Measurements from ENCODE around the gene GCSAML.

GCSAML gene

GRCh38 chr1:247562198-247562597 lies 13.3 kb downstream of the GCSAML start:
- H3K4me3 ChIP-seq (replicated peaks; ENCODE audit: insufficient read depth, low read length): no peak overlapping the region

DNA sequence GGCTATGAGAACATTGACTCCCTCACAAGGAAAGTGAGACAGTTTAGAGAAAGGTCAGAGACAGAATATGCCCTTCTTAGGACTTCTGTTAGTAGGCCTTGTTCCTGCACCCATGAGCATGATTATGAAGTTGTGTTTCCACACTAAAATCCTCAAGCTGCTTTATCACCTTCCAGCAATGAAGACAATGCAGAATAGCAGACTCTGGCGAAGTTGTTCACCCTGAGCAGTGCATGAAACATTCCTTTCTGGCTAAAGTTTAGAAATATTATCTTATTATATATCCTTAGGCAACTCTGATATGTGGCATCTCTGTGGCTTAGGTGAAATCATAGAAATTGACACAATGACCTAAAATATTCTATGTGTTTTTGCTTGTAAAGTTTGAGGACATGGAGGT lies 25.3 kb downstream of the GCSAML start:
- no peak for DNase-seq (ENCODE audit: low read depth in 1 of 2, low spot score in 1 of 2)
- H3K27me3 ChIP-seq (ENCODE audit: insufficient read depth, poor library complexity, severe bottlenecking): no peaks in the 10 kb centered on the region
- no peak overlapping the region for H3K4me3 ChIP-seq (replicated peaks; ENCODE audit: insufficient read depth, low read length)
- TF ChIP-seq, protein P1, sequence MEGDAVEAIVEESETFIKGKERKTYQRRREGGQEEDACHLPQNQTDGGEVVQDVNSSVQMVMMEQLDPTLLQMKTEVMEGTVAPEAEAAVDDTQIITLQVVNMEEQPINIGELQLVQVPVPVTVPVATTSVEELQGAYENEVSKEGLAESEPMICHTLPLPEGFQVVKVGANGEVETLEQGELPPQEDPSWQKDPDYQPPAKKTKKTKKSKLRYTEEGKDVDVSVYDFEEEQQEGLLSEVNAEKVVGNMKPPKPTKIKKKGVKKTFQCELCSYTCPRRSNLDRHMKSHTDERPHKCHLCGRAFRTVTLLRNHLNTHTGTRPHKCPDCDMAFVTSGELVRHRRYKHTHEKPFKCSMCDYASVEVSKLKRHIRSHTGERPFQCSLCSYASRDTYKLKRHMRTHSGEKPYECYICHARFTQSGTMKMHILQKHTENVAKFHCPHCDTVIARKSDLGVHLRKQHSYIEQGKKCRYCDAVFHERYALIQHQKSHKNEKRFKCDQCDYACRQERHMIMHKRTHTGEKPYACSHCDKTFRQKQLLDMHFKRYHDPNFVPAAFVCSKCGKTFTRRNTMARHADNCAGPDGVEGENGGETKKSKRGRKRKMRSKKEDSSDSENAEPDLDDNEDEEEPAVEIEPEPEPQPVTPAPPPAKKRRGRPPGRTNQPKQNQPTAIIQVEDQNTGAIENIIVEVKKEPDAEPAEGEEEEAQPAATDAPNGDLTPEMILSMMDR (IDR thresholded peaks at IDR 0.05; ENCODE audit: insufficient read depth, low read length): no peak
- TF ChIP-seq, protein P2, sequence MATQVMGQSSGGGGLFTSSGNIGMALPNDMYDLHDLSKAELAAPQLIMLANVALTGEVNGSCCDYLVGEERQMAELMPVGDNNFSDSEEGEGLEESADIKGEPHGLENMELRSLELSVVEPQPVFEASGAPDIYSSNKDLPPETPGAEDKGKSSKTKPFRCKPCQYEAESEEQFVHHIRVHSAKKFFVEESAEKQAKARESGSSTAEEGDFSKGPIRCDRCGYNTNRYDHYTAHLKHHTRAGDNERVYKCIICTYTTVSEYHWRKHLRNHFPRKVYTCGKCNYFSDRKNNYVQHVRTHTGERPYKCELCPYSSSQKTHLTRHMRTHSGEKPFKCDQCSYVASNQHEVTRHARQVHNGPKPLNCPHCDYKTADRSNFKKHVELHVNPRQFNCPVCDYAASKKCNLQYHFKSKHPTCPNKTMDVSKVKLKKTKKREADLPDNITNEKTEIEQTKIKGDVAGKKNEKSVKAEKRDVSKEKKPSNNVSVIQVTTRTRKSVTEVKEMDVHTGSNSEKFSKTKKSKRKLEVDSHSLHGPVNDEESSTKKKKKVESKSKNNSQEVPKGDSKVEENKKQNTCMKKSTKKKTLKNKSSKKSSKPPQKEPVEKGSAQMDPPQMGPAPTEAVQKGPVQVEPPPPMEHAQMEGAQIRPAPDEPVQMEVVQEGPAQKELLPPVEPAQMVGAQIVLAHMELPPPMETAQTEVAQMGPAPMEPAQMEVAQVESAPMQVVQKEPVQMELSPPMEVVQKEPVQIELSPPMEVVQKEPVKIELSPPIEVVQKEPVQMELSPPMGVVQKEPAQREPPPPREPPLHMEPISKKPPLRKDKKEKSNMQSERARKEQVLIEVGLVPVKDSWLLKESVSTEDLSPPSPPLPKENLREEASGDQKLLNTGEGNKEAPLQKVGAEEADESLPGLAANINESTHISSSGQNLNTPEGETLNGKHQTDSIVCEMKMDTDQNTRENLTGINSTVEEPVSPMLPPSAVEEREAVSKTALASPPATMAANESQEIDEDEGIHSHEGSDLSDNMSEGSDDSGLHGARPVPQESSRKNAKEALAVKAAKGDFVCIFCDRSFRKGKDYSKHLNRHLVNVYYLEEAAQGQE (IDR thresholded peaks at IDR 0.05; ENCODE audit: insufficient replicate concordance, low read depth): no peak
- TF ChIP-seq GABPA (IDR thresholded peaks at IDR 0.05; ENCODE audit: low read depth): no peak
- no peak for TF ChIP-seq POLR2AphosphoS5 (IDR thresholded peaks at IDR 0.05; ENCODE audit: low read depth)
- TF ChIP-seq SPI1 (IDR thresholded peaks at IDR 0.05; ENCODE audit: borderline replicate concordance, low read depth): no peak
- no peak overlapping the region for H3K27ac ChIP-seq (replicated peaks)

More at GRCh38 chr1:247562198-247562597, 13.3 kb downstream of the GCSAML start:
- no peak for DNase-seq (ENCODE audit: low read depth in 1 of 2, low spot score in 1 of 2)
- TF ChIP-seq GABPA (IDR thresholded peaks at IDR 0.05; ENCODE audit: low read depth) (no peak), SPI1 (IDR thresholded peaks at IDR 0.05; ENCODE audit: borderline replicate concordance, low read depth) (no peak), POLR2AphosphoS5 (IDR thresholded peaks at IDR 0.05; ENCODE audit: low read depth) (no peak)
- TF ChIP-seq, protein P2 (IDR thresholded peaks at IDR 0.05; ENCODE audit: insufficient replicate concordance, low read depth): no peak
- TF ChIP-seq, protein P1 (IDR thresholded peaks at IDR 0.05; ENCODE audit: insufficient read depth, low read length): no peak
- Histone ChIP-seq H3K27ac (replicated peaks) (no peak overlapping the region), H3K27me3 (ENCODE audit: insufficient read depth, poor library complexity, severe bottlenecking) (no peaks in the 10 kb centered on the region)

- TF ChIP-seq, protein P1 (IDR thresholded peaks at IDR 0.05; ENCODE audit: insufficient read depth, low read length): no peak
- TF ChIP-seq, protein P2 (IDR thresholded peaks at IDR 0.05; ENCODE audit: insufficient replicate concordance, low read depth): no peak
- TF ChIP-seq GABPA (IDR thresholded peaks at IDR 0.05; ENCODE audit: low read depth): no peak
- no peak for TF ChIP-seq SPI1 (IDR thresholded peaks at IDR 0.05; ENCODE audit: borderline replicate concordance, low read depth)
- TF ChIP-seq POLR2AphosphoS5 (IDR thresholded peaks at IDR 0.05; ENCODE audit: low read depth): no peak
- Histone ChIP-seq H3K27ac (replicated peaks) (no peak overlapping the region), H3K4me3 (replicated peaks; ENCODE audit: insufficient read depth, low read length) (no peak overlapping the region), H3K27me3 (ENCODE audit: insufficient read depth, poor library complexity, severe bottlenecking) (no peaks in the 10 kb centered on the region)
- DNase-seq (ENCODE audit: low read depth in 1 of 2, low spot score in 1 of 2): no peak
Measured at GRCh38 chr1:247574664-247575063, 25.7 kb downstream of the GCSAML start.

Data from HL-60 (cell line).